ENCODE data around the gene C1orf21.

C1orf21 gene

GRCh38 chr1:184433956-184434502, 47.2 kb downstream of the C1orf21 start:
- no peaks in the 10 kb centered on the region for H3K9me3 Mint-ChIP-seq
- no peaks in the 10 kb centered on the region for H3K4me1 Mint-ChIP-seq (ENCODE audit: low read depth)
- H3K27me3 Mint-ChIP-seq: no peaks in the 10 kb centered on the region
- H3K4me3 Mint-ChIP-seq: no peak overlapping the region
- no peak overlapping the region for H3K27ac Mint-ChIP-seq
- H3K36me3 Mint-ChIP-seq (ENCODE audit: low read depth): no peaks in the 10 kb centered on the region

GRCh38 chr1:184437291-184437690, 50.5 kb downstream of the C1orf21 start:
- no peaks in the 10 kb centered on the region for H3K4me1 Mint-ChIP-seq (ENCODE audit: low read depth)
- H3K27ac Mint-ChIP-seq: no peak overlapping the region
- H3K4me3 Mint-ChIP-seq: no peak overlapping the region
- no peaks in the 10 kb centered on the region for H3K9me3 Mint-ChIP-seq
- H3K27me3 Mint-ChIP-seq: no peaks in the 10 kb centered on the region
- H3K36me3 Mint-ChIP-seq (ENCODE audit: low read depth): no peaks in the 10 kb centered on the region

DNA sequence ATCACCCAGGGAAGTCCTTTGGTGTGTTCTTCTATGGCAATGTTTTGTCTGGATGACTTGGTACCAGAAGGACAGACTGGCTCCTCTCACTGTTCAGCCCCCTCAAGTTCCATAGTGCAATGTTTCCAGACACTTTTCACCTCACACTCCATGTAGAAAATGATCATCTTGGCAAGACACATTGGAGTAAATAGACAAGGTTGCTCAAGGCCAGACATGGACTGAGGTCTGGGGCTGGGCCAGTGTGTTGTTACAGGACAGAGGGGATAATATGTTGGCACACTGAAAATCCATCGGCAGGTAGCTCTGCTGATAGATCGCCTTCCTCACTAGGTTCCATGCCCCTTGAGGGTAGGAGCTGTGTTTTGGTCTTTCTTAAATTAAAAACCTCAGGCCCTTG, 51.5 kb downstream of the C1orf21 start:
- Mint-ChIP-seq H3K4me3 (no peak overlapping the region), H3K27me3 (no peaks in the 10 kb centered on the region), H3K9me3 (no peaks in the 10 kb centered on the region), H3K36me3 (ENCODE audit: low read depth) (no peaks in the 10 kb centered on the region), H3K27ac (no peak overlapping the region), H3K4me1 (ENCODE audit: low read depth) (no peaks in the 10 kb centered on the region)

DNA sequence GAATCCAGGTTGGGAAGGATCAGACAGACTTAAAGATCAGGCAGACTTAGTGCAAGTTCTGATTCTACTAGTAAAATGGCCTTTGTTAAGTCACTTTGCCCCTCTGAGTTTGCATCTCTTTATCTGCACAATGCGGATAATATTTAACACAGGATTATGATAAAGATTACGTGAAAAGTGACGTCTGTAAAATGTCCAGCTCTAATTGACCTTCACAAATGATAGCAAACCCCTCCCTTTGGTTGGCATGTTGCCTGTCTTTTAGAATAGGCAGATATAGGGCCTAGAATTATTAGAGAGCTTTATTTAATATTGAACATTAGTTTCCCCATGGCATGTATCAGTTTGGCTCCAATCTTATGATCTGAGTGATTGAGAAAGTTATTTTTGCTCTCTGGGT, 55.4 kb downstream of the C1orf21 start:
- H3K9me3 Mint-ChIP-seq: no peaks in the 10 kb centered on the region
- H3K4me3 Mint-ChIP-seq: no peak overlapping the region
- no peak overlapping the region for H3K27ac Mint-ChIP-seq
- no peaks in the 10 kb centered on the region for H3K27me3 Mint-ChIP-seq
- H3K36me3 Mint-ChIP-seq (ENCODE audit: low read depth): no peaks in the 10 kb centered on the region
- no peaks in the 10 kb centered on the region for H3K4me1 Mint-ChIP-seq (ENCODE audit: low read depth)

GRCh38 chr1:184443201-184443600, 56.4 kb downstream of the C1orf21 start:
- Mint-ChIP-seq H3K27ac (no peak overlapping the region), H3K27me3 (no peaks in the 10 kb centered on the region), H3K4me3 (no peak overlapping the region), H3K4me1 (ENCODE audit: low read depth) (no peaks in the 10 kb centered on the region), H3K9me3 (no peaks in the 10 kb centered on the region), H3K36me3 (ENCODE audit: low read depth) (no peaks in the 10 kb centered on the region)

DNA sequence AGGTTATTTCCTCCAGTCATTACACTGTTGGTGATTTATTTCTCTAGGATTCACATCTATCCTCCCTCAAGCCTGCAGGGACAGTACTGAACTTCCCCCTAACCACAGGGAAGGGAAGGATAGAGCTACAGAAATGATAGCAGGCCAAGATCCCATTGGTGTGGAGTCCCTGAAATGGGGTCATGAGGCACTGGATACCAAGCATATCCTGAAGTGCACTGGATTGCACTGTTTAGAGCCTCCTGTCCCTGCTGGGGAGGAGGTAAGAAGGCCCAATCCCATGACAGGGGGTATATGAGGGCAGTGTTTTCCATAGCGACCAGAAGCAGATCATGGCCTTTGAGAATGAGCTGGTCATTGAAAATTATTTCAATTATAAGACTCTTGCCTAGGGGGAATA, 56.8 kb downstream of the C1orf21 start:
- Mint-ChIP-seq H3K27me3 (no peaks in the 10 kb centered on the region), H3K4me1 (ENCODE audit: low read depth) (no peaks in the 10 kb centered on the region), H3K4me3 (no peak overlapping the region), H3K27ac (no peak overlapping the region), H3K36me3 (ENCODE audit: low read depth) (no peaks in the 10 kb centered on the region), H3K9me3 (no peaks in the 10 kb centered on the region)

- no peaks in the 10 kb centered on the region for H3K27me3 Mint-ChIP-seq
- H3K9me3 Mint-ChIP-seq: no peaks in the 10 kb centered on the region
- no peak overlapping the region for H3K27ac Mint-ChIP-seq
- H3K36me3 Mint-ChIP-seq (ENCODE audit: low read depth): no peaks in the 10 kb centered on the region
- no peaks in the 10 kb centered on the region for H3K4me1 Mint-ChIP-seq (ENCODE audit: low read depth)
- H3K4me3 Mint-ChIP-seq: no peak overlapping the region
Observed at GRCh38 chr1:184445997-184446396, 59.2 kb downstream of the C1orf21 start.

DNA sequence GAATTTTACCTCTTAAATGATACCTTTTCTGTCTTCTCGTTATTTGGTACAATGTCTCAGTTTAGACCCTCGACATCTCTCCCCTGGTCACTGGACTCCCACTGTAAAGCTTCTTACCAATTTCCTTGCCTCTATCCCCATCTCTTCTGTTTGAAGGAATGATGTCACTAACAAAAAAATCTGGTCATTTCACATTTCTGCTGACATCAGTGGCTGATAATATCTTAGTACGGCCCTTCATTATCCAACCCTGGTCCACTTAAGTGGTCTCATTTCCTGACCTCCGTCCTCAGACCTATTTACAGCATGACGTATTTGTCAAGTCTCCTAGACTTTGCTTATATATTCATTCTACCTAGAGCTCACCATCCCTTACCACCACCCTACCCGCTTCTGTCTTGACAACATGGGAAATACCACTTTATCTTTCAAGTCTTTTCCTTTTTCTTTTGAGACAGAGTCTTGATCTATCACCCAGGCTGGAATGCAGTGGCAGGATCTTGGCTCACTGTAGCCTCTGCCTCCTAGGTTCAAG, 60.9 kb downstream of the C1orf21 start:
- no peaks in the 10 kb centered on the region for H3K9me3 Mint-ChIP-seq
- H3K27ac Mint-ChIP-seq: no peak overlapping the region
- H3K27me3 Mint-ChIP-seq: no peaks in the 10 kb centered on the region
- H3K36me3 Mint-ChIP-seq (ENCODE audit: low read depth): no peaks in the 10 kb centered on the region
- no peak overlapping the region for H3K4me3 Mint-ChIP-seq
- H3K4me1 Mint-ChIP-seq (ENCODE audit: low read depth): no peaks in the 10 kb centered on the region

DNA sequence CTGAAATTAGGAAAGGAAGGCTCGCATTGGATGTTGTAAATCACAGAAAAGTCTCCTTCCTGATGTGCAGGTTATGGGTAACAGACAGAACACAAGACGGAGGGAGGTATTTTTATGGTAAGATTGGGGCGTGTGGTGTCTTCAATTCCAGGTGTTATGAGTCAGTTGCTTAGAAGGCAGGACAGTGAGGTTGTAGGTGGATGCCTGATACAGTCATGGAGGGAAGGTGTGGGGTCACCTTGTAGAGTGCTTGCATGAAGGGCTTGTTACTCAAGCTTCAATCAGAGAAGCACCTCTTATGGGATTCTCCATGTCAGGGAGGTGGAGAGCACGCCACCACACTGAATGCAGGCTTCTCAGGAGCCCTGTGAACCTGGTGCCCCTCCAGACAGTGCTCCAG, 63.1 kb downstream of the C1orf21 start:
- no peak overlapping the region for H3K27ac Mint-ChIP-seq
- no peaks in the 10 kb centered on the region for H3K27me3 Mint-ChIP-seq
- H3K4me3 Mint-ChIP-seq: no peak overlapping the region
- no peaks in the 10 kb centered on the region for H3K36me3 Mint-ChIP-seq (ENCODE audit: low read depth)
- no peaks in the 10 kb centered on the region for H3K4me1 Mint-ChIP-seq (ENCODE audit: low read depth)
- no peaks in the 10 kb centered on the region for H3K9me3 Mint-ChIP-seq

- H3K36me3 Mint-ChIP-seq (ENCODE audit: low read depth): no peaks in the 10 kb centered on the region
Observed at GRCh38 chr1:184455786-184456185, 69.0 kb downstream of the C1orf21 start.

DNA sequence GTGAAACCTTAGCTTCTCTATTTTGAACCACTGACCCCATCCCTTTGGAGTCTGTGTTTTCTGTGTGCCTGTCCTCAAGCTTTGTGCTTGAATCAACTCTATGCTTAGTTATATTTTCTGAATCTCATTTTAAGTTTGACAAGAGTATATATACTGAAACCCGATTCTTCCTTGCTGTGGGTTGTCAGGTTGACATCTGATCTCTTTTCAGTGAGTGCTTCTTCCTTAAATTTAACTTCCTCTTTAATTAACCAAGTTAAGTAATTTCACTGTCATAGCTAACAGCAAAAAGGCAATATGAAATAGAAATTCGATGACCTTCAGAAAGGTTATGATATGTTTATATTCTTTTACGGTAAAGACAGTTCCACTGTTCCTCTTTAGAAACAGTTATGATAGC, 69.4 kb downstream of the C1orf21 start:
- Mint-ChIP-seq H3K9me3 (no peaks in the 10 kb centered on the region), H3K36me3 (ENCODE audit: low read depth) (no peaks in the 10 kb centered on the region), H3K4me3 (no peak overlapping the region)

More at GRCh38 chr1:184455786-184456185, 69.0 kb downstream of the C1orf21 start:
- peaks cover 7% of the 10 kb centered on the region for H3K27me3 Mint-ChIP-seq
- peaks cover 4% of the 10 kb centered on the region for H3K4me1 Mint-ChIP-seq (ENCODE audit: low read depth)
- no peaks in the 10 kb centered on the region for H3K9me3 Mint-ChIP-seq
- no peak overlapping the region for H3K4me3 Mint-ChIP-seq
- H3K27ac Mint-ChIP-seq: no peak overlapping the region

DNA sequence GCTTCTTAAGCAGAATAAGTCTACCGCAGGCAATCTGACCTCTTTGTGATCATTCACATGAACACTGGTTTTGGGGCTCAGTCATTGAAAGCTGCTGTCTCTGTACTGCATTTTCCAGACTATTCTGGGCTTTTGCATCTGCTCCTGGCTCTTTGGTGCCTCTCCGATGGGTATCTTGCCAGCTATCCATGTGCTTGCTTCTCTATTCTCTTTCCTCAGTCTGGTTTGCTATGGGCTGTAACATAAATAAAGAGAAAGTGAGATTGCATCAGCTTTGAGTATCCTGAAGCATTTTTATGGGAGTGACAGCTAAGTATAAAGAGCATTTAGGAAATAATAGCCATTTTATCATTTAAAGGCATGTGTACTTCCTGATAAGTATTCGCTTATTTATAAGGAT, 70.7 kb downstream of the C1orf21 start:
- Mint-ChIP-seq H3K27ac (no peak overlapping the region), H3K27me3 (peaks cover 7% of the 10 kb centered on the region), H3K4me1 (ENCODE audit: low read depth) (peaks cover 4% of the 10 kb centered on the region), H3K4me3 (no peak overlapping the region), H3K36me3 (ENCODE audit: low read depth) (no peaks in the 10 kb centered on the region), H3K9me3 (no peaks in the 10 kb centered on the region)

More for the DNA sequence above, 69.4 kb downstream of the C1orf21 start:
- Mint-ChIP-seq H3K27me3 (peaks cover 7% of the 10 kb centered on the region), H3K27ac (no peak overlapping the region), H3K4me1 (ENCODE audit: low read depth) (peaks cover 4% of the 10 kb centered on the region)

GRCh38 chr1:184461321-184461720, 74.5 kb downstream of the C1orf21 start:
- no peak overlapping the region for H3K27ac Mint-ChIP-seq
- H3K4me1 Mint-ChIP-seq (ENCODE audit: low read depth): no peaks in the 10 kb centered on the region
- H3K27me3 Mint-ChIP-seq: peaks cover 7% of the 10 kb centered on the region
- no peaks in the 10 kb centered on the region for H3K36me3 Mint-ChIP-seq (ENCODE audit: low read depth)
- no peaks in the 10 kb centered on the region for H3K9me3 Mint-ChIP-seq
- no peak overlapping the region for H3K4me3 Mint-ChIP-seq

GRCh38 chr1:184462155-184462554, 75.3 kb downstream of the C1orf21 start:
- Mint-ChIP-seq H3K4me1 (ENCODE audit: low read depth) (no peaks in the 10 kb centered on the region), H3K36me3 (ENCODE audit: low read depth) (no peaks in the 10 kb centered on the region), H3K27ac (no peak overlapping the region), H3K9me3 (no peaks in the 10 kb centered on the region), H3K27me3 (peaks cover 7% of the 10 kb centered on the region), H3K4me3 (no peak overlapping the region)

GRCh38 chr1:184462990-184463389, 76.2 kb downstream of the C1orf21 start:
- Mint-ChIP-seq H3K27me3 (peaks cover 12% of the 10 kb centered on the region), H3K27ac (no peak overlapping the region), H3K36me3 (ENCODE audit: low read depth) (no peaks in the 10 kb centered on the region), H3K9me3 (no peaks in the 10 kb centered on the region), H3K4me1 (ENCODE audit: low read depth) (no peaks in the 10 kb centered on the region), H3K4me3 (no peak overlapping the region)

DNA sequence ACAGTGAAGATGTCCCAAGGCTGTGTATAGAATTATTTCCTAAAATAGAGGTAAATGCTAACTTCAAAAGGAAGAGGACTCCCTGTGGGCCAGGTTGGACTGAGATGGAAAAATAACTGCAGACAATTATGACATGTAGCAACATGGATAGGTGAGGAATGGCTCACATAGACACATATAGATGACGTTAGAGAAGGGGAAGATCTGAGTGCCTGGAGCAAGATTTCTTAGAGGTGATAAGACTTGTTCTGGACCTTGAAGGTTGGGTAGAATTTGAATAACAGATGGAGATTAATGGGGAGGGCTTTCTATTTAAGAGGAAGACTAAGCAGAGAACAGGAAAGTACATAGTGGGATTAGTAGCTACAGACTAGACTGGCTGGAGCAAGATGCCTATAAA, 76.9 kb downstream of the C1orf21 start:
- Mint-ChIP-seq H3K36me3 (ENCODE audit: low read depth) (no peaks in the 10 kb centered on the region), H3K9me3 (no peaks in the 10 kb centered on the region), H3K27me3 (peaks cover 14% of the 10 kb centered on the region), H3K4me1 (ENCODE audit: low read depth) (no peaks in the 10 kb centered on the region), H3K4me3 (no peak overlapping the region), H3K27ac (no peak overlapping the region)

All from stimulated activated naive CD8-positive, alpha-beta T cell treated with anti-CD3 and anti-CD28 coated beads, Interleukin-15, Interleukin-2, amounts not matched to agents 100 ng/mL and 50 ng/mL, for 24 hours (primary cell).